H9 (cell line): ENCODE data around the gene SAP25. TPM values are rescaled to one million over a fixed set of nuclear protein-coding genes. Genes with fewer than 3 reads are reported as not detected.
A peak's percentile ranks its signal among the peaks of the same experiment; 100 is the strongest.

Experiments
- DNase-seq: peaks from one replicate; pipeline ENCODE4 v3.0.0-alpha.2; 2017
- H2AFZ ChIP-seq: one replicate; pipeline ENCODE4 v1.6.1; 2013; ENCODE audit warnings: mild to moderate bottlenecking, low read length, control low read depth, moderate library complexity
- H2AK5ac ChIP-seq: 2 replicates; pipeline ENCODE4 v1.6.1; 2013; ENCODE audit warnings: low read length, control low read depth, mixed read lengths; ENCODE audit not compliant: insufficient read length
- H2BK120ac ChIP-seq: one replicate; pipeline ENCODE4 v1.6.1; 2013; ENCODE audit warnings: low read depth, mild to moderate bottlenecking, low read length, control low read depth, inconsistent platforms; ENCODE audit not compliant: poor library complexity, severe bottlenecking
- H2BK12ac ChIP-seq: 2 replicates; pipeline ENCODE4 v1.6.1; 2013; ENCODE audit warnings: low read length, control low read depth, mixed read lengths, low read depth; ENCODE audit not compliant: insufficient read length
- H2BK15ac ChIP-seq: 2 replicates; pipeline ENCODE4 v1.6.1; 2013; ENCODE audit warnings: low read depth, low read length, control low read depth
- H2BK20ac ChIP-seq: one replicate; pipeline ENCODE4 v1.6.1; 2013; ENCODE audit warnings: low read depth, mild to moderate bottlenecking, low read length, control low read depth, inconsistent platforms; ENCODE audit not compliant: poor library complexity, severe bottlenecking
- H2BK5ac ChIP-seq: 2 replicates; pipeline ENCODE4 v1.6.1; 2013; ENCODE audit warnings: low read length, control low read depth, mixed read lengths; ENCODE audit not compliant: insufficient read length
- H3K14ac ChIP-seq: 2 replicates; pipeline ENCODE4 v1.6.1; 2013; ENCODE audit warnings: low read length, control low read depth; ENCODE audit not compliant: insufficient read depth
- H3K18ac ChIP-seq: 2 replicates; pipeline ENCODE4 v1.6.1; 2013; ENCODE audit warnings: low read depth, mild to moderate bottlenecking, mixed read lengths, low read length, control low read depth; ENCODE audit not compliant: insufficient read length
- H3K23ac ChIP-seq: 2 replicates; pipeline ENCODE4 v1.6.1; 2013; ENCODE audit warnings: low read length, control low read depth, mixed read lengths, low read depth; ENCODE audit not compliant: insufficient read length
- H3K23me2 ChIP-seq: 2 replicates; pipeline ENCODE4 v1.6.1; 2013; ENCODE audit warnings: low read depth, mild to moderate bottlenecking, mixed read lengths, low read length, control low read depth; ENCODE audit not compliant: insufficient read length, poor library complexity, severe bottlenecking
- H3K27ac ChIP-seq: 2 replicates; pipeline ENCODE4 v1.5.1; 2013; ENCODE audit warnings: low read length, control low read depth, mixed read lengths, low read depth; ENCODE audit not compliant: insufficient read length
- H3K27me3 ChIP-seq: 2 replicates; pipeline ENCODE4 v1.6.1; 2013; ENCODE audit warnings: low read length, control low read depth, inconsistent platforms; ENCODE audit not compliant: insufficient read depth
- H3K4ac ChIP-seq: 2 replicates; pipeline ENCODE4 v1.6.1; 2013; ENCODE audit warnings: low read depth, mild to moderate bottlenecking, control low read depth, inconsistent platforms, low read length, moderate library complexity
- H3K4me1 ChIP-seq: 2 replicates; pipeline ENCODE4 v1.6.1; 2013; ENCODE audit warnings: low read length, control low read depth, inconsistent platforms; ENCODE audit not compliant: insufficient read depth
- H3K4me2 ChIP-seq: 2 replicates; pipeline ENCODE4 v1.6.1; 2013; ENCODE audit warnings: low read length, control low read depth, mixed read lengths; ENCODE audit not compliant: insufficient read length, insufficient read depth
- H3K56ac ChIP-seq: 2 replicates; pipeline ENCODE4 v1.6.1; 2013; ENCODE audit warnings: low read depth, mild to moderate bottlenecking, mixed read lengths, low read length, control low read depth; ENCODE audit not compliant: insufficient read length
- H3K79me1 ChIP-seq: 2 replicates; pipeline ENCODE4 v1.6.1; 2013; ENCODE audit warnings: low read depth, mild to moderate bottlenecking, moderate library complexity, low read length, control low read depth, inconsistent platforms; ENCODE audit not compliant: insufficient read depth, poor library complexity, severe bottlenecking
- H3K79me2 ChIP-seq: 2 replicates; pipeline ENCODE4 v1.6.1; 2013; ENCODE audit warnings: low read length, control low read depth, inconsistent platforms; ENCODE audit not compliant: insufficient read depth
- H3K9ac ChIP-seq: 2 replicates; pipeline ENCODE4 v1.6.1; 2013; ENCODE audit warnings: low read length, control low read depth, mixed read lengths; ENCODE audit not compliant: insufficient read length; ENCODE audit errors: extremely low read depth
- H3K9me3 ChIP-seq: one replicate; pipeline ENCODE4 v1.6.1; 2013; ENCODE audit warnings: low read depth, low read length, inconsistent platforms; ENCODE audit not compliant: control insufficient read depth
- H3T11ph ChIP-seq: one replicate; pipeline ENCODE4 v1.6.1; 2013; ENCODE audit warnings: mild to moderate bottlenecking, low read length, control low read depth, inconsistent platforms
- H4K20me1 ChIP-seq: one replicate; pipeline ENCODE4 v1.6.1; 2013; ENCODE audit not compliant: control insufficient read depth, insufficient read length, insufficient read depth
- H4K5ac ChIP-seq: 2 replicates; pipeline ENCODE4 v1.6.1; 2013; ENCODE audit warnings: low read depth, mild to moderate bottlenecking, mixed read lengths, low read length, control low read depth; ENCODE audit not compliant: insufficient read length
- H4K8ac ChIP-seq: replicated peaks from 2 replicates; pipeline ENCODE4 v1.6.1; 2013; ENCODE audit warnings: low read length, control low read depth, mixed read lengths, low read depth; ENCODE audit not compliant: insufficient read length
- H4K91ac ChIP-seq: 2 replicates; pipeline ENCODE4 v1.6.1; 2013; ENCODE audit warnings: low read depth, mild to moderate bottlenecking, moderate library complexity, mixed read lengths, low read length, control low read depth; ENCODE audit not compliant: insufficient read length
- H3K27ac Mint-ChIP-seq, 3 experiments: 2 replicates in 2 of 3; 3 replicates in 1 of 3; pipeline ENCODE4 v1.8.0; 2020 to 2021; ENCODE audit warnings: mixed read lengths in 3 of 3, mild to moderate bottlenecking in 1 of 3, moderate library complexity in 1 of 3
- H3K27me3 Mint-ChIP-seq: 2 replicates; pipeline ENCODE4 v1.8.0; 2021; ENCODE audit warnings: low read depth, mild to moderate bottlenecking, moderate library complexity, mixed read lengths
- H3K36me3 Mint-ChIP-seq, 3 experiments: 2 replicates in 2 of 3; 3 replicates in 1 of 3; pipeline ENCODE4 v1.8.0; 2020 to 2021; ENCODE audit warnings: low read depth in 3 of 3, mixed read lengths in 3 of 3; ENCODE audit not compliant: insufficient read depth in 1 of 3
- H3K4me1 Mint-ChIP-seq, 2 experiments: 2 replicates each; pipeline ENCODE4 v1.8.0; 2020; ENCODE audit warnings: mixed read lengths in 2 of 2
- H3K4me3 Mint-ChIP-seq, 2 experiments: 2 replicates in 1 of 2; 3 replicates in 1 of 2; pipeline ENCODE4 v1.8.0; 2020 to 2021; ENCODE audit warnings: mild to moderate bottlenecking in 2 of 2, mixed read lengths in 2 of 2, moderate library complexity in 1 of 2
- H3K9me3 Mint-ChIP-seq, 2 experiments: 2 replicates in 1 of 2; 3 replicates in 1 of 2; pipeline ENCODE4 v1.8.0; 2020; ENCODE audit warnings: mild to moderate bottlenecking in 2 of 2, mixed read lengths in 2 of 2, moderate library complexity in 1 of 2
- CTCF ChIP-seq: fragments of 200-600 bp; sonication (generic); conservative IDR thresholded peaks from 3 replicates; pipeline ENCODE4 v1.8.0; 2021; ENCODE audit warnings: antibody characterized with exemption, mild to moderate bottlenecking
- WGBS: extraction: QIAGEN DNeasy Blood & Tissue Kit; methylation state at CpG from one replicate; pipeline ENCODE4 v1.1.7; 2013; ENCODE audit warnings: missing lambda C conversion rate, low lambda C conversion rate, mixed read lengths; ENCODE audit not compliant: insufficient read length; ENCODE audit errors: extremely low coverage; 5-methylcytosine and 5-hydroxymethylcytosine counted together
- total RNA-seq: library from RNA; stranded (reverse); gene quantifications from 2 replicates; pipeline ENCODE4 v1.2.1, GENCODE V29; 2021

SAP25 gene
- total RNA-seq, 1 experiment from 2014 or later = 4.2 TPM

GRCh38 chr7:100546129-100546925, 27.4 kb downstream of the SAP25 start:
- Histone ChIP-seq H2AK5ac (no peak overlapping the region), H2BK15ac (peak overlapping the region; percentile 12; the same call in 1 of the 2 replicates), H3K27ac (no peak overlapping the region), H3K79me2 (no peaks in the 10 kb centered on the region), H2BK120ac (peak overlapping the region; percentile 72), H3K4ac (no peak overlapping the region), H3K4me2 (no peak overlapping the region), H3K27me3 (no peaks in the 10 kb centered on the region), H3T11ph (peak overlapping the region; percentile 3), H3K23me2 (no peaks in the 10 kb centered on the region), H2BK12ac (no peak overlapping the region), H3K9ac (no peak overlapping the region), H2BK20ac (no peak overlapping the region), H3K23ac (no peak overlapping the region), H4K5ac (no peak overlapping the region), H2AFZ (no peak overlapping the region), H4K8ac (no peak overlapping the region), H4K20me1 (no peaks in the 10 kb centered on the region), H4K91ac (no peak overlapping the region), H3K56ac (no peak overlapping the region), H3K4me1 (peaks cover 19% of the 10 kb centered on the region), H3K9me3 (no peaks in the 10 kb centered on the region), H3K18ac (no peak overlapping the region), H2BK5ac (no peak overlapping the region), H3K79me1 (no peaks in the 10 kb centered on the region), H3K14ac (peak overlapping the region; percentile 56; the same call in 1 of the 2 replicates)
- DNase-seq = no peak
- Mint-ChIP-seq H3K4me3 (peak overlapping the region in 1 of 2 experiments; percentile 5; a peak in 1 of 5 replicates), H3K27me3 (peaks cover under 1% of the 10 kb centered on the region; the same call in 1 of the 2 replicates), H3K4me1 (peaks cover 62 to 65% of the 10 kb centered on the region in 2 experiments), H3K36me3 (peaks cover 2 to 9% (median 8%) of the 10 kb centered on the region in 3 experiments), H3K27ac (peak overlapping the region in 1 of 3 experiments; percentile 65; a peak in 3 of 7 replicates), H3K9me3 (no peaks in the 10 kb centered on the region; a peak in 1 of 5 replicates)
- no CpG with 5 or more reads among the region's 10 CpGs for WGBS
- TF ChIP-seq CTCF = no peak
